GM23248 (cell line): ENCODE measurements around the gene TM4SF1. TPM values are rescaled to one million over a fixed set of nuclear protein-coding genes. Genes with fewer than 3 reads are reported as not detected.

Source experiments
- DNase-seq: peaks from one replicate; pipeline ENCODE4 v3.0.0-alpha.2; 2015
- H2AFZ ChIP-seq: fragments of 200-600 bp; sonication (generic); 2 replicates; pipeline ENCODE4 v1.6.1; 2016; ENCODE audit warnings: antibody characterized with exemption
- H3F3A ChIP-seq: fragments of 200-600 bp; sonication (generic); 2 replicates; pipeline ENCODE4 v1.6.1; 2016; ENCODE audit warnings: mild to moderate bottlenecking, antibody characterized with exemption, mixed run types; ENCODE audit not compliant: insufficient read depth
- H3K27ac ChIP-seq: fragments of 200-600 bp; sonication (generic); 2 replicates; pipeline ENCODE4 v1.5.1; 2016; ENCODE audit warnings: mild to moderate bottlenecking
- H3K27me3 ChIP-seq: fragments of 200-600 bp; sonication (generic); replicated peaks from 2 replicates; pipeline ENCODE4 v1.6.1; 2016; ENCODE audit warnings: mild to moderate bottlenecking; ENCODE audit not compliant: insufficient read depth
- H3K36me3 ChIP-seq: fragments of 200-600 bp; sonication (generic); 2 replicates; pipeline ENCODE4 v1.6.1; 2016; ENCODE audit warnings: low read depth, mild to moderate bottlenecking
- H3K4me1 ChIP-seq: fragments of 200-600 bp; sonication (generic); 2 replicates; pipeline ENCODE4 v1.6.1; 2016; ENCODE audit warnings: mild to moderate bottlenecking; ENCODE audit not compliant: insufficient read depth
- H3K4me2 ChIP-seq: fragments of 200-600 bp; sonication (generic); one replicate; pipeline ENCODE4 v1.6.1; 2016; ENCODE audit warnings: mild to moderate bottlenecking; ENCODE audit not compliant: unreplicated experiment
- H3K4me3 ChIP-seq: fragments of 200-600 bp; sonication (generic); 2 replicates; pipeline ENCODE4 v1.5.1; 2016; ENCODE audit warnings: mild to moderate bottlenecking
- H3K79me2 ChIP-seq: fragments of 200-600 bp; sonication (generic); 2 replicates; pipeline ENCODE4 v1.6.1; 2016; ENCODE audit warnings: mild to moderate bottlenecking; ENCODE audit not compliant: insufficient read depth
- H3K9ac ChIP-seq: fragments of 200-600 bp; sonication (generic); 2 replicates; pipeline ENCODE4 v1.6.1; 2016; ENCODE audit warnings: mild to moderate bottlenecking
- H3K9me2 ChIP-seq: fragments of 200-600 bp; sonication (generic); 2 replicates; pipeline ENCODE4 v1.6.1; 2016; ENCODE audit warnings: mixed run types, mild to moderate bottlenecking, moderate library complexity; ENCODE audit not compliant: insufficient read depth
- H3K9me3 ChIP-seq: fragments of 200-600 bp; sonication (generic); one replicate; pipeline ENCODE4 v1.6.1; 2017; ENCODE audit warnings: low read depth
- H4K20me1 ChIP-seq: fragments of 200-600 bp; sonication (generic); 2 replicates; pipeline ENCODE4 v1.6.0; 2016; ENCODE audit not compliant: insufficient read depth
- EZH2 ChIP-seq: fragments of 200-600 bp; sonication (generic); IDR thresholded peaks from 2 replicates; pipeline ENCODE4 v1.6.1; 2018; ENCODE audit warnings: antibody characterized with exemption, mild to moderate bottlenecking; ENCODE audit not compliant: insufficient read depth, poor library complexity, severe bottlenecking
- EZH2phosphoT487 ChIP-seq: fragments of 200-600 bp; sonication (generic); IDR thresholded peaks from 2 replicates; pipeline ENCODE4 v1.6.1; 2018; ENCODE audit warnings: antibody characterized with exemption, moderate library complexity, mild to moderate bottlenecking, low read depth; ENCODE audit not compliant: insufficient read depth
- WGBS, 2 experiments: methylation state at CpG; one replicate each; pipeline ENCODE4 v1.1.6; 2015 to 2017; ENCODE audit warnings: low lambda C conversion rate in 2 of 2, low coverage in 1 of 2; ENCODE audit errors: missing lambda C conversion rate in 2 of 2; 5-methylcytosine and 5-hydroxymethylcytosine counted together
- in situ Hi-C: fragments of 300-500 bp; cut with MboI; formaldehyde crosslinking; loops from 2 replicates; pipeline ENCODE4 v1.15.0; 2020
- polyA plus RNA-seq: library from polyadenylated mRNA; unstranded; fragments of >200 nt; fragmentation: Nextera tagmentation; extraction: Ambion mirVana; gene quantifications from 2 replicates; pipeline ENCODE4 v1.2.1, GENCODE V29; 2016
- total RNA-seq: library from RNA; depleted of rRNA; stranded (reverse); fragments of >200 nt; shearing (Covaris generic); gene quantifications from 2 replicates; pipeline ENCODE4 v1.2.3, GENCODE V29; 2014

Gene TM4SF1
- total and polyA plus RNA-seq, 2 experiments from 2014 or later = 10.5 to 10.7 TPM

DNA sequence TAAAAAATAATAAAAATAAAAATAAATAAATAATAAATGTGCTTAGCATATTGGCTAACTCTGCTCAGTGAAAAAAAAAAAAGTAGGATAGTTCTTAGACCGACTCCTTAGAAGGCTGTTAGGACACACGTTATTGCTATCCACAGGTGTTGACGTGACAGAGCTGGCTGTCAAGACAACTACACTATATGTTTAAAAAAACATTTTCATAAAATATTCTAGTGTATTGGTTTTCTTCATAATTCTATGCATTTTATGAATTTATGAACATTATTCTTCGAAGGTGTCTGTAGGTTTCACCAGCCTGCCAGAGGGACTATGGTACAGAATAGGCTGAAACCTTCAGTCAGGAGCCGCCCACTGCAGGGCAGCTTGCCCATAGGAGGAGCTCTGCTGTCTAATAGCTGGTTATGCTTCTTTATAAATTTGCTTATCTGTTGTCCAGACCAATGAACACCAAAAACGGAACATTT is 9.2 kb downstream of the TM4SF1 start:
- no peaks in the 10 kb centered on the region for H3K79me2 ChIP-seq
- no peaks in the 10 kb centered on the region for H4K20me1 ChIP-seq
- DNase-seq = peak; percentile 33
- no peak overlapping the region for H3K9ac ChIP-seq
- H3F3A ChIP-seq = peaks cover 66% of the 10 kb centered on the region
- H3K4me3 ChIP-seq = no peak overlapping the region
- H2AFZ ChIP-seq = no peak overlapping the region
- no peak overlapping the region for H3K27ac ChIP-seq
- TF ChIP-seq EZH2 = no peak
- TF ChIP-seq EZH2phosphoT487 = no peak
- H3K4me2 ChIP-seq = no peak overlapping the region
- H3K4me1 ChIP-seq = peaks cover 30% of the 10 kb centered on the region
- no peaks in the 10 kb centered on the region for H3K27me3 ChIP-seq
- H3K9me2 ChIP-seq = no peaks in the 10 kb centered on the region
- no peaks in the 10 kb centered on the region for H3K36me3 ChIP-seq
- in situ Hi-C loops = no loop called here
- 94 to 98% methylated on average over 6 of the region's 6 CpGs for WGBS, 2 experiments
- H3K9me3 ChIP-seq = no peaks in the 10 kb centered on the region

DNA sequence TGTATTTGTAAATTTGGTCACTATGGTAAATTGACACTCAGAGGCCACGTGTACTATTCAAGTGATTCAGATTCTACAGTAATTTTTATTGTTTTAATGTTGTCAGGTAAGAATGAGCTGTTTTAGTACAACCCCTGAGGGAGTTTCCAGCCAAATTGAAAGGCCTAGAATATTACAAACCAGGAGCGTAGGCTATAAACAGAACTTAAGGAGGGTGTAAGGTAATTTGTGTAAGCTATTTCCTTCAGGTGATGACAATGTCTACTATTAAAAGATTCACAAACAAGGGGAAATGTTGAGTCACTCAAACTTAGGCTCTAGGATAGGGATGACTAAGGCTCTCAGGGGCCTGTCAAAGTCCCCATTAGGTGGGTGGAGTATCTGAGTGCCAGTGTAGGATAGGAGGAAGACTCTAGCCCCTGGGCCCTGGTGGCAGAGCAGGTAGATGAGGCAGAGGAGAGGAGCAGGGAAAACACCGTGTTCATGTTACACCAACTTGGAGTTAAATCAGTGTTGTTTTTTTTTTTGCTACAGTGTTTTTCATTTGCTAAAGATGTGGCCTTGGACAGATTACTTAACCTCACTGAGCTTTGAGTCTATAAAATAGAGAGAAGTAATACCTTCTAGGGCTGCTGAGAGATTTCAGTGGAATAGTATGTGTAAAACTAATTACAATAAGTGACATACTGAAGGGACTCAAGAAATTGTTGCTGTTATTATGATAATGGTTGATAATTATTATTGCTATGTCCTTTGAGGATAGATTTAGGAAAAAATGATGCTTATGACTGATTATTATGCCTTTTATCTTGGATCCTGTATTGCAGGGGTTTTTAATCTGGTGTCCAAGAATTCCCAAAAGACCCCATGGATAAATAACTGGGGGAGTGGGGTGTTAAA is 10.3 kb downstream of the TM4SF1 start:
- H3K4me2 ChIP-seq = no peak overlapping the region
- TF ChIP-seq EZH2phosphoT487 (no peak), EZH2 (no peak)
- no peaks in the 10 kb centered on the region for H3K9me3 ChIP-seq
- peaks cover 27% of the 10 kb centered on the region for H3K4me1 ChIP-seq
- 50 to 64% methylated on average over 3 of the region's 3 CpGs for WGBS, 2 experiments
- peak; percentile 92 for DNase-seq
- no peaks in the 10 kb centered on the region for H3K79me2 ChIP-seq
- H3K27me3 ChIP-seq = no peaks in the 10 kb centered on the region
- H3K9ac ChIP-seq = peak overlapping the region; percentile 25; the same call in 1 of the 2 replicates
- H3K4me3 ChIP-seq = no peak overlapping the region
- H4K20me1 ChIP-seq = no peaks in the 10 kb centered on the region
- in situ Hi-C loops = no loop called here
- H3F3A ChIP-seq = peaks cover 55% of the 10 kb centered on the region
- H3K36me3 ChIP-seq = no peaks in the 10 kb centered on the region
- H3K9me2 ChIP-seq = no peaks in the 10 kb centered on the region
- peak overlapping the region; percentile 64 for H3K27ac ChIP-seq
- H2AFZ ChIP-seq = no peak overlapping the region

DNA sequence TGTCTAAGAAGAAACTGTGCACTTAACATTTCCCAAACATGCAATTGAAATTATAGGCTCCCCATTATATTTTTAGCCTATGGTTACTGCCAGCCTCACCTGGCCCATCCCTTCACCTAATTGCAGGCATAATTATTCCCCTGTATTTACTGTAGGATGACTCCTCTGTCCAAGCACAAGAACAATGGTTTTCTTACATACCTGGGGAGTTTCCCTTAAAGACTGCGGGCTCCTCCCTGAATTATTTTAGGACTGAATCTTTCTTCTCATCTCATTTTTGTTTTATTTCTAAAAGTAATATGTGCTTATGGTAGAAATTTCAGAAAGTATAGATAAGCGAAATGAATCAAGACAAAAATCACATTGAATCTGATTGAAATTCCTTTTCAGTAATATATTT is 11.4 kb downstream of the TM4SF1 start:
- H3K27ac ChIP-seq = no peak overlapping the region
- no peaks in the 10 kb centered on the region for H3K36me3 ChIP-seq
- H3F3A ChIP-seq = peaks cover 44% of the 10 kb centered on the region
- H4K20me1 ChIP-seq = no peaks in the 10 kb centered on the region
- H3K4me2 ChIP-seq = no peak overlapping the region
- TF ChIP-seq EZH2phosphoT487 (no peak), EZH2 (no peak)
- no peaks in the 10 kb centered on the region for H3K79me2 ChIP-seq
- H2AFZ ChIP-seq = no peak overlapping the region
- H3K4me1 ChIP-seq = peaks cover 21% of the 10 kb centered on the region
- 98 to 99% methylated on average over 2 of the region's 2 CpGs for WGBS, 2 experiments
- in situ Hi-C loops = no loop called here
- H3K9me3 ChIP-seq = no peaks in the 10 kb centered on the region
- no peak overlapping the region for H3K4me3 ChIP-seq
- no peak for DNase-seq
- no peaks in the 10 kb centered on the region for H3K9me2 ChIP-seq
- H3K9ac ChIP-seq = no peak overlapping the region
- no peaks in the 10 kb centered on the region for H3K27me3 ChIP-seq

DNA sequence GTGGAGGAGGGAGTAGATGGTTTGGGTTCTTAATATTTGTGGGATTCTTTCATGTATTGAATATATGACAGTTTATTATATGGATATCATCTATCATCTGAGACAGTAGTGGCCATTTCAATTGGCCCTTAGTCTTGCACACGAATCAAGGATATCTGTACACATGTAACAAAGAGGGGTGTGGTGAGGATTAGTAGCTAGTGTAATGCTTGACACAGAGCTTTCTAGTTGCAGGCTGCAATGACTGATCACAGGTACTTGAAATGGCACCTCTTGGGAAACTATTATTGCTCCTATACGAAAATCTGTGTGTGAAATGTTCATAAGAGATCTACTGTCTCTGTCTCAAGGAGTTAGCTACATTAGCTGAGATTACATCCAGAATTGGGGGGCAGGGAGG is 12.8 kb downstream of the TM4SF1 start:
- no peaks in the 10 kb centered on the region for H3K9me2 ChIP-seq

More for the DNA sequence above, 12.8 kb downstream of the TM4SF1 start:
- in situ Hi-C loops = no loop called here
- Histone ChIP-seq H3K79me2 (no peaks in the 10 kb centered on the region), H3K4me2 (no peak overlapping the region), H3K4me3 (no peak overlapping the region), H3F3A (peaks cover 29% of the 10 kb centered on the region), H2AFZ (no peak overlapping the region), H4K20me1 (no peaks in the 10 kb centered on the region), H3K27me3 (no peaks in the 10 kb centered on the region), H3K9me3 (no peaks in the 10 kb centered on the region), H3K27ac (no peak overlapping the region), H3K9ac (no peak overlapping the region), H3K36me3 (no peaks in the 10 kb centered on the region), H3K4me1 (peaks cover 12% of the 10 kb centered on the region)
- TF ChIP-seq EZH2 = no peak
- TF ChIP-seq EZH2phosphoT487 = no peak
- WGBS, 2 experiments = 96 to 100% methylated on average over 2 of the region's 2 CpGs
- DNase-seq = no peak
